NB4 (cell line): ENCODE data around the gene SLC4A3.

Experiments used
- DNase-seq: peaks from one replicate; pipeline ENCODE4 v3.0.0; 2010; ENCODE audit warnings: low read depth
- H3K4me3 ChIP-seq: one replicate; pipeline ENCODE4 v1.5.1; 2011; ENCODE audit warnings: mild to moderate bottlenecking, low read depth, low read length, moderate library complexity
- MYC ChIP-seq: IDR thresholded peaks from 2 replicates; pipeline ENCODE4 v1.6.1; 2011; ENCODE audit warnings: low read depth, low read length
- POLR2A ChIP-seq: IDR thresholded peaks from 2 replicates; pipeline ENCODE4 v1.6.1; 2011; ENCODE audit warnings: mild to moderate bottlenecking; ENCODE audit not compliant: insufficient read length; ENCODE audit errors: extremely low read depth
- TF ChIP-seq, protein P1 (sequence below): IDR thresholded peaks from 2 replicates; pipeline ENCODE4 v1.6.1; 2011; ENCODE audit warnings: low read depth, low read length
- TF ChIP-seq, protein P2 (sequence below): IDR thresholded peaks from one replicate; pipeline ENCODE4 v1.5.1; 2012; ENCODE audit warnings: low read depth, low read length

The SLC4A3 gene

DNA sequence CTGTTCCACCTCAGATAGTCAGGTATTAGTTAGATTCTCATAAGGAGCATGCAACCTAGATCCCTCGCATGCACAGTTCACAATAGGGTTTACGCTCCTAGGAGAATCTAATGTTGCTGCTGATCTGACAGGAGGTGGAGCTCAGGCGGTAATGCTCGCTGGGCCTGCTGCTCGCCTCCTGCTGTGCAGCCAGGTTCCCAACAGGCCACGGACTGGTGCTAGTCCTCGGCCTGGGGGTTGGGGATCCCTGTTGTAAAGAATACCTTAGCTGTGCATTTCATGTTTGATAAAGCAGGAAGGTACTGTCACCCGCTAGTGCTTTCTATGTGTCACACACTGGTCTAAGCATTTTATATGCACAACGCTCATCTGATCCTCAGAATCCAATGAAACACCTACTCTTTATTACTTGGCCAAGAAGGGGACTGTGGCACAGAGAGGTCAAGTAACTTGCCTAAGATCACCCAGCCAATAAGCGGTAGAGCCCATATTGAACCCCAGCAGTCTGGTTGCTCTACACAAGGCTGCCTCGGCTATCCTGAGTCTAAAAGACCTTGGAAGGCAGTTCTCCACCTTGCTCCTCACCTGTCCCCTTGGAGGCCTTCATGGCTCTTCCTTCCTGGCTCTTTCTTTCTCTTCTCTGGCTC lies 35.8 kb downstream of the SLC4A3 start:
- no peak overlapping the region for H3K4me3 ChIP-seq
- TF ChIP-seq POLR2A = no peak
- TF ChIP-seq MYC = no peak
- TF ChIP-seq, protein P1, sequence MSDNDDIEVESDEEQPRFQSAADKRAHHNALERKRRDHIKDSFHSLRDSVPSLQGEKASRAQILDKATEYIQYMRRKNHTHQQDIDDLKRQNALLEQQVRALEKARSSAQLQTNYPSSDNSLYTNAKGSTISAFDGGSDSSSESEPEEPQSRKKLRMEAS = no peak
- TF ChIP-seq, protein P2, sequence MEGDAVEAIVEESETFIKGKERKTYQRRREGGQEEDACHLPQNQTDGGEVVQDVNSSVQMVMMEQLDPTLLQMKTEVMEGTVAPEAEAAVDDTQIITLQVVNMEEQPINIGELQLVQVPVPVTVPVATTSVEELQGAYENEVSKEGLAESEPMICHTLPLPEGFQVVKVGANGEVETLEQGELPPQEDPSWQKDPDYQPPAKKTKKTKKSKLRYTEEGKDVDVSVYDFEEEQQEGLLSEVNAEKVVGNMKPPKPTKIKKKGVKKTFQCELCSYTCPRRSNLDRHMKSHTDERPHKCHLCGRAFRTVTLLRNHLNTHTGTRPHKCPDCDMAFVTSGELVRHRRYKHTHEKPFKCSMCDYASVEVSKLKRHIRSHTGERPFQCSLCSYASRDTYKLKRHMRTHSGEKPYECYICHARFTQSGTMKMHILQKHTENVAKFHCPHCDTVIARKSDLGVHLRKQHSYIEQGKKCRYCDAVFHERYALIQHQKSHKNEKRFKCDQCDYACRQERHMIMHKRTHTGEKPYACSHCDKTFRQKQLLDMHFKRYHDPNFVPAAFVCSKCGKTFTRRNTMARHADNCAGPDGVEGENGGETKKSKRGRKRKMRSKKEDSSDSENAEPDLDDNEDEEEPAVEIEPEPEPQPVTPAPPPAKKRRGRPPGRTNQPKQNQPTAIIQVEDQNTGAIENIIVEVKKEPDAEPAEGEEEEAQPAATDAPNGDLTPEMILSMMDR = no peak
- DNase-seq = no peak

DNA sequence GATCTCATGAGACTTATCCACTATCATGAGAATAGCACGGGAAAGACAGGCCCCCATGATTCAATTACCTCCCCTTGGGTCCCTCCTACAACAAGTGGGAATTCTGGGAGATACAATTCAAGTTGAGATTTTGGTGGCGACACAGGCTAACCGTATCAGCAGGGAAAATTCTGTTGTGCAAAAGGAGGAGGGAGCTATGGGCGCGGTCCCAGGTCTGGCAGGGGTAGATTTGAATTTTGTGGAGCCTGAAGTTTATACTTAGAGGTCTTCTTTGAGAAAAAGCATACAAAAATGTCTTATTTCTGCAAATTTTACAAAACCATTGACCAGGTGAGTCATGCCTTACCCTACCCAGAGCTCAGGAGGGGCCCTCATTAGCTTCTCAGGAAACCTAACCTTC lies 36.6 kb downstream of the SLC4A3 start:
- no peak overlapping the region for H3K4me3 ChIP-seq
- TF ChIP-seq, protein P2 = no peak
- TF ChIP-seq POLR2A = no peak
- no peak for TF ChIP-seq MYC
- TF ChIP-seq, protein P1 = no peak
- no peak for DNase-seq

DNA sequence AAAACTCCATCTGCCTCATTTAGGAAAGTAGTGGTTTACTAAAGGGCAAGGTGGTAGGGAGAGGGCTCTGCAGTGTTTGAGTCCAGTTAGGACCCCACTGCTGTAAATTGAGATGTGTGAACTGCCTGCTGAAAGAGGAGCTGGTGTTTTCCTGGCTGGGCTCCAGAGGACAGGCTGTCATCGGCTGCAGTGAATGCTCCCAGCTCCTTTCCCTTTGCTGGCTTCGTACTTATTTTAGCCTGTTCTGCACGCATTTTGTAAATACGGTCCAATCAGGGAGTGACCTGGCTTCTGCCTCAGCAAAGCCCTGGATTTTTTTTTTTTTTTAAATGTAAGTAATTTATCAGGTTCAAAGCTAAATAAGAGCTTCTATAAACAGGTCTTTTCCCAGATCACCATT lies 37.5 kb downstream of the SLC4A3 start:
- TF ChIP-seq, protein P2 = no peak
- TF ChIP-seq MYC (no peak), POLR2A (no peak)
- TF ChIP-seq, protein P1 = no peak
- H3K4me3 ChIP-seq = no peak overlapping the region
- no peak for DNase-seq

DNA sequence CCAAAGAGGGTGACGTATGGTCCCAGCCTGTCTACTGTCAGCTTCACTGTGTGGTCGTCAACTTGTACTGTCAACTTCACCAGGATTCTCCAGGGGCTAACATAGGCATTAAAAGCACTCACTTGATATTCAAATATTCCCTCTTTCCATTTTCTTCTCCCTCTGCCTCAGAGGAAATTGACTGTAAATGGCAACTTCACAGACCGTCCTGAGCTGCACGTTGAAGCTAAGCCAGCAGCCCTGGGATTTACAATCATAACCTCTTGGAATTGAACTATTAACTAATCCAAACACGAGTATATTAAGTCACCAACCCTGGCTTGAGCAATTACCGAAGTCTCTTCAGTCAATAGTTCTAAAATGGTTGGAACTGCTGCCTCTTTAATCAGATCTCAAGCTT lies 38.5 kb downstream of the SLC4A3 start:
- TF ChIP-seq, protein P2 = no peak
- TF ChIP-seq POLR2A = no peak
- no peak overlapping the region for H3K4me3 ChIP-seq
- no peak for DNase-seq

DNA sequence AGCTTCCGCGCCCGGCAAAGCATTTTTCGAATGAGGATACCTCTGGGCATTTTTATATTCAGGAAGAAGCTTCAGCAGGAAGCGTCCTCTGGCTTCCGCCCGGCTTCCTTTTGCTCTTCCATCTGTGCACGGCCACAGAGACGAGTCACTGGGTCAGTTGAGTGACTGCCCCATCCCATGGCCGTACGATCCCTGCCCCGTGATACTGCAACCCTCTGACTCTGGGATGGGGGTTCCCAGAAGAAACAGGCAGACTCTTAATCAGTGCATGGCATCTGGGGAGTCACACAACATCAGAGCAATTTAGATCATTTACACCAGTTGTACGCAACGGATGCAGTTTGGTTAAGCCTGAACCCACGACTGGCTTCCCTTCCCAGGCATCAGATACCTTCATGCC lies 40.9 kb downstream of the SLC4A3 start:
- no peak overlapping the region for H3K4me3 ChIP-seq
- TF ChIP-seq POLR2A = no peak
- TF ChIP-seq, protein P1 = no peak
- no peak for TF ChIP-seq MYC
- TF ChIP-seq, protein P2 = no peak
- no peak for DNase-seq

DNA sequence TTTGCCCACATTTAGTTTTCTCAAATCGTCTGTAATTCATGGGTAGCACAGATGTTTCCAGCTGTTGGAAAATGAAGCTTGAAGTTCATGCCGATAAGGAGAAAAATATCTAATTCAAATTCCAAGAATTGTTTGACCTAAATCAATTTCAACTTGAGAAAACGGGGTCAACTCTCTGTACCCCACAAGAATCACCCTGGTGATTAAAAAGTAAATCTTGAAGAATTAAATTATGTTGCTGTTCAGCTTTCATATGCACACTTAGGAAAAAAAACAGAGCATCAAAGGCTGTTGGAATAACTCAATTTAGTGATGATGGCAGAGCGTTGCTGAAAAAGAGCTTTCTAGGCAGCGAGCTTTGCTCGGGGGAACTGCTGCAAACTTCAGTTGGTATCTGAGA lies 43.0 kb downstream of the SLC4A3 start:
- no peak overlapping the region for H3K4me3 ChIP-seq
- TF ChIP-seq MYC (no peak), POLR2A (no peak)
- TF ChIP-seq, protein P1 = no peak
- TF ChIP-seq, protein P2 = no peak
- DNase-seq = no peak
